Cardiac muscle cell (in vitro differentiated cells and primary cell): ENCODE measurements around the gene SLIT1. TPM values are rescaled to one million over a fixed set of nuclear protein-coding genes. Genes with fewer than 3 reads are reported as not detected.

ENCODE experiments used
- DNase-seq, 2 donors: peaks; one replicate each; pipeline versions ENCODE4 v3.0.0 to v3.0.0-alpha.2; 2010 to 2017; ENCODE audit warnings: low read depth in 1 of 2, low spot score in 1 of 2
- H3K27ac ChIP-seq: fragments of 200-600 bp; sonication (generic); 2 replicates; pipeline ENCODE4 v1.5.1; 2016
- H3K27me3 ChIP-seq: fragments of 200-600 bp; sonication (generic); 2 replicates; pipeline ENCODE4 v1.6.0; 2016; ENCODE audit warnings: control low read depth
- H3K36me3 ChIP-seq: fragments of 200-600 bp; sonication (generic); 2 replicates; pipeline ENCODE4 v1.5.1; 2016; ENCODE audit warnings: control low read depth
- H3K4me1 ChIP-seq: fragments of 200-600 bp; sonication (generic); 2 replicates; pipeline ENCODE4 v1.8.1; 2017; ENCODE audit warnings: low read depth, mild to moderate bottlenecking, mixed run types
- H3K4me3 ChIP-seq: fragments of 200-600 bp; sonication (generic); 2 replicates; pipeline ENCODE4 v1.5.1; 2016; ENCODE audit warnings: mild to moderate bottlenecking
- H3K9me3 ChIP-seq: fragments of 200-600 bp; sonication (generic); 2 replicates; pipeline ENCODE4 v1.5.1; 2017; ENCODE audit warnings: low read depth, mild to moderate bottlenecking, control low read depth
- polyA plus RNA-seq: library from polyadenylated mRNA; unstranded; fragments of >200 nt; fragmentation: Nextera tagmentation; extraction: Ambion mirVana; gene quantifications from 2 replicates; pipeline ENCODE4 v1.2.1, GENCODE V29; 2016
- total RNA-seq: library from RNA; depleted of rRNA; stranded (reverse); fragments of >200 nt; gene quantifications from 2 replicates; pipeline ENCODE4 v1.2.3, GENCODE V29; 2016
- TF ChIP-seq, protein P1 (sequence below): IDR thresholded peaks from 2 replicates; pipeline ENCODE4 v1.5.1; 2012; ENCODE audit warnings: low read depth, mild to moderate bottlenecking, low read length

The SLIT1 gene
- total and polyA plus RNA-seq, 2 experiments from 2014 or later, result 3.3 to 11.0 TPM

DNA sequence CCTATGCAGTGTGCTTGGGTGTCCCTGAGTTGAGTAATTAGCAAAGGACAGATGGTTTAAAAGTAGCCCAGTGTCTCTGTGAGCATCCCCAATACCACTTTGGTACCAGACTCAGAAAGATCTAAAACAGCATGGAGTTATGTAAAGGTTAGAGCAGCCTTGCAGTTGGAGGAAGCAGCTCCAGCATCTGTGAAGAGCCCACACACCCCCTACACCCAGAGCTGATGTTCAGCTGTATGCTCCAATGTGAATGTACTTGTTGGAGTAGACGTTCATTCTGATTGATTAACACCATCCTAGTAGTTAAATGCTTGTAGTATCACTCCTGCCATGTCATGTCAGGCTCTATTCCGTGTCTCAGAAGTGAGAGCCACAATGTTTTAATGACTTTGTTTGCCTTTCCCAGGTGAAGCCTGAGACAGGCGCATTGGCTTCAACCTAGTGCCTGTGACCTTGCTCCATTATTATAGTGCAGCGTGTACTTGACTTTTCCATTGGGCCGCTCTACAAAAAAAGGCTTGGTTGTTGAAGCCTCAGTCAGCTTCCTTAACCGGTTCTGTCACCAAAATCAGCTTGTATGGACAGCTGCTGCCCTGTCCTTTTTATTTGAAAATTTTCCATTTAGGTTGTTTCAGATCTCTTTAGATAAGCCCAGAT, 199.4 kb downstream of the SLIT1 start:
- H3K27ac ChIP-seq, result no peak overlapping the region
- H3K9me3 ChIP-seq, result no peaks in the 10 kb centered on the region
- TF ChIP-seq, protein P1, sequence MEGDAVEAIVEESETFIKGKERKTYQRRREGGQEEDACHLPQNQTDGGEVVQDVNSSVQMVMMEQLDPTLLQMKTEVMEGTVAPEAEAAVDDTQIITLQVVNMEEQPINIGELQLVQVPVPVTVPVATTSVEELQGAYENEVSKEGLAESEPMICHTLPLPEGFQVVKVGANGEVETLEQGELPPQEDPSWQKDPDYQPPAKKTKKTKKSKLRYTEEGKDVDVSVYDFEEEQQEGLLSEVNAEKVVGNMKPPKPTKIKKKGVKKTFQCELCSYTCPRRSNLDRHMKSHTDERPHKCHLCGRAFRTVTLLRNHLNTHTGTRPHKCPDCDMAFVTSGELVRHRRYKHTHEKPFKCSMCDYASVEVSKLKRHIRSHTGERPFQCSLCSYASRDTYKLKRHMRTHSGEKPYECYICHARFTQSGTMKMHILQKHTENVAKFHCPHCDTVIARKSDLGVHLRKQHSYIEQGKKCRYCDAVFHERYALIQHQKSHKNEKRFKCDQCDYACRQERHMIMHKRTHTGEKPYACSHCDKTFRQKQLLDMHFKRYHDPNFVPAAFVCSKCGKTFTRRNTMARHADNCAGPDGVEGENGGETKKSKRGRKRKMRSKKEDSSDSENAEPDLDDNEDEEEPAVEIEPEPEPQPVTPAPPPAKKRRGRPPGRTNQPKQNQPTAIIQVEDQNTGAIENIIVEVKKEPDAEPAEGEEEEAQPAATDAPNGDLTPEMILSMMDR, result no peak
- no peak for DNase-seq
- peaks cover 6% of the 10 kb centered on the region for H3K4me1 ChIP-seq
- no peaks in the 10 kb centered on the region for H3K27me3 ChIP-seq
- peaks cover 1% of the 10 kb centered on the region for H3K36me3 ChIP-seq
- no peak overlapping the region for H3K4me3 ChIP-seq

DNA sequence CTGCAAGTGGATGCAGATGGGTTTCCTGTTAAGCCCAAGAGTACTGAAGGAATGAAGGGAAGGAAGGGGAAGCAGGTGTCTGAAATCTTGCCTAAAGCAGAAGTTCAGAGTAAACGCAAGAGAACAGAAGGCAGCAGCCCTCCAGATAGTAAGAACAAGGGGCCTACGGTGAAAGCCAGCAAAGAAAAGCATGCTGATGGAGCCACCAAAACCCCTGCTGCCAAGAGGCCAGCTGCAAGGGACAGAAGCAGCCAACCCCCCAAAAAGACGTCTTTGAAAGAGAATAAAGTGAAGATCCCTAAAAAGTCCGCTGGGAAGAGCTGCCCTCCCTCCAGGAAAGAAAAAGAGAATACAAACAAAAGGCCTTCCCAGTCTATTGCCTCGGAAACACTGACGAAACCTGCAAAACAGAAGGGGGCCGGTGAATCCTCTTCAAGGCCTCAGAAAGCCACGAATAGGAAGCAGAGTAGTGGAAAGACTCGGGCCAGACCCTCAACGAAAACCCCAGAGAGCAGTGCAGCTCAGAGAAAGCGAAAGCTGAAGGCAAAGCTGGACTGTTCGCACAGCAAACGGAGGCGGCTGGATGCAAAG, 201.1 kb downstream of the SLIT1 start:
- no peaks in the 10 kb centered on the region for H3K27me3 ChIP-seq
- no peaks in the 10 kb centered on the region for H3K4me1 ChIP-seq
- DNase-seq, result no peak
- TF ChIP-seq, protein P1, result no peak
- peaks cover 4% of the 10 kb centered on the region for H3K36me3 ChIP-seq
- H3K4me3 ChIP-seq, result no peak overlapping the region
- no peaks in the 10 kb centered on the region for H3K9me3 ChIP-seq
- no peak overlapping the region for H3K27ac ChIP-seq

DNA sequence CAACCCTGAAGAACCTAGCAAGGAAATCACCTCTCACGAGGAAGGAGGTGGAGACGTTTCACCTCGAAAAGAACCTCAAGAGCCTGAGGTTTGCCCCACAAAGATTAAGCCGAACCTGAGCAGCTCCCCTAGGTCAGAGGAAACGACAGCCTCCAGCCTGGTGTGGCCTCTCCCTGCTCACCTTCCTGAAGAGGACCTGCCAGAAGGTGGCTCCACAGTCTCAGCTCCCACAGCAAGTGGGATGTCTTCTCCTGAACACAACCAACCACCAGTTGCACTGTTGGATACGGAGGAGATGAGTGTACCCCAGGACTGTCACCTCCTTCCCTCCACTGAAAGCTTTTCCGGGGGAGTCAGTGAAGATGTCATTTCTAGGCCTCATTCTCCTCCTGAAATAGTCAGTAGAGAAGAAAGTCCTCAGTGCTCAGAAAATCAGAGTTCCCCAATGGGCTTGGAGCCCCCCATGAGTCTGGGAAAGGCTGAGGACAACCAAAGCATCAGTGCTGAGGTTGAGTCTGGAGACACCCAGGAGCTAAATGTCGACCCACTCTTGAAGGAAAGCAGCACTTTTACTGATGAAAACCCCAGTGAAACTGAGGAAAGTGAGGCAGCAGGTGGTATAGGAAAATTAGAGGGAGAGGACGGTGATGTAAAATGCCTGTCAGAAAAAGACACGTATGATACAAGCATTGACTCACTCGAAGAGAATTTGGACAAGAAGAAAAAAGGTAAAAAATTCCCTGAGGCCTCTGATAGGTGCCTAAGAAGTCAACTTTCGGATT, 203.4 kb downstream of the SLIT1 start:
- H3K9me3 ChIP-seq, result no peaks in the 10 kb centered on the region
- no peaks in the 10 kb centered on the region for H3K27me3 ChIP-seq
- H3K27ac ChIP-seq, result no peak overlapping the region
- H3K4me3 ChIP-seq, result no peak overlapping the region
- DNase-seq, result no peak
- TF ChIP-seq, protein P1, result no peak
- no peaks in the 10 kb centered on the region for H3K4me1 ChIP-seq
- peaks cover 4% of the 10 kb centered on the region for H3K36me3 ChIP-seq

DNA sequence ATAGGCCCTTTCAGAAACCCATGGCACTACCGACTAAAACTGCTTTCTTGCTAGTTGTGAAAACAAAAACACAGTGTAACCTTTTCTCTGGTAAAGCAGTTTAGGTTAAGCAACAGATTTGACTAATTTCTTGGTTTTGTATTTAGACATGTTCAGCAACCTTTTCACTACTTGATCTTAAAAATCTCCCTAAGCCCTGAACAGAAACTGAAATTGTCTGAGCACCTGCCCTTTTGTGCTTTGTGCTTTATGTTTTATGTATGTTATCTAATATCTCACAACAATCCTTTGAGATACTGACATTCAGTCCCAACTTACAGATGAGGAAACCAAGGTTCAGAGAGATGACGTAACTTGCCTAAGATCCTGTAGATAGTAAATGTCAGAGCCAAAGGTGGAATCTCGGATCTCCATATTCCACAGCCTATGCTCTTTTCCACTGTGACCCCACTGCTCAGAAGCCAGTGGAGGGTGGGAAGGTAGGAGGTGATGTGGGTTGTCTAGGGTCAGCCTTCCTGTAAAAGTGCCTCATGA, 207.1 kb downstream of the SLIT1 start:
- DNase-seq, result no peak
- H3K4me1 ChIP-seq, result no peaks in the 10 kb centered on the region
- no peak overlapping the region for H3K27ac ChIP-seq
- H3K36me3 ChIP-seq, result peaks cover 4% of the 10 kb centered on the region
- H3K9me3 ChIP-seq, result no peaks in the 10 kb centered on the region
- H3K27me3 ChIP-seq, result no peaks in the 10 kb centered on the region
- H3K4me3 ChIP-seq, result no peak overlapping the region
- TF ChIP-seq, protein P1, result no peak

DNA sequence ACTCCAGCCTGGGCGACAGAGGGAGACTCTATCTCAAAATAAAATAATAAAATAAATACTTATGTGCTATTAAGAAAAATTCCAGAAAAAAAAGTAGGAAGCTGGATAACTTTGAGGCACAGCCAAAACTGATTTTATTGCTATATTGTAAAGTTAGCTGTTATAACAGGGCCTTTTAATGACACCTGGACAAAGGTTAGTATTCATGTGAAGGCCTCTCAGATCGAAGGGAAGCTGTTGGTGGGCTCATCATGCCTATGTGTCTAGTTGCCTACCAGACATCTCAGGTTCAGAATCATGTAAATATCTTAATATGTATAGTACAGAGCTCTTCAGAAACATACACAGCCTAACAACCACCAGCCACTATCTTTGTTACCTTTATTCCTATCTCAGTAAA, 210.6 kb downstream of the SLIT1 start:
- H3K27me3 ChIP-seq, result no peaks in the 10 kb centered on the region
- H3K27ac ChIP-seq, result no peak overlapping the region
- H3K36me3 ChIP-seq, result no peaks in the 10 kb centered on the region
- DNase-seq, result no peak
- no peak overlapping the region for H3K4me3 ChIP-seq
- H3K9me3 ChIP-seq, result no peaks in the 10 kb centered on the region
- TF ChIP-seq, protein P1, result no peak
- H3K4me1 ChIP-seq, result no peaks in the 10 kb centered on the region
